Naive B cell (primary cell): ENCODE measurements around the gene ARSK. TPM values are rescaled to one million over a fixed set of nuclear protein-coding genes. Genes with fewer than 3 reads are reported as not detected.
"Not testable (repeated sequence)": the region's sequence is repeated elsewhere in the genome, so short reads cannot be mapped to it uniquely, and the experiment has no call there.

ENCODE experiments used
- ATAC-seq, 2 donors: fragments of 150-1000 bp; cut with Tn5 transposase; 2 replicates each; pipeline ENCODE4 v1.10.0; 2021; ENCODE audit warnings: low read depth in 2 of 2, mild to moderate bottlenecking in 2 of 2, moderate library complexity in 2 of 2
- DNase-seq: peaks from one replicate; pipeline ENCODE4 v3.0.0; 2022
- H3K27ac Mint-ChIP-seq, 6 donors: one replicate each; pipeline ENCODE4 v1.8.0; 2020 to 2022; ENCODE audit warnings: mild to moderate bottlenecking in 6 of 6, mixed read lengths in 6 of 6, moderate library complexity in 5 of 6, inconsistent platforms in 2 of 6
- H3K27me3 Mint-ChIP-seq, 3 donors: one replicate each; pipeline ENCODE4 v1.8.0; 2021 to 2022; ENCODE audit warnings: mixed read lengths in 3 of 3, mild to moderate bottlenecking in 1 of 3
- H3K36me3 Mint-ChIP-seq, 2 donors: one replicate each; pipeline ENCODE4 v1.8.0; 2020 to 2022; ENCODE audit warnings: mixed read lengths in 2 of 2, inconsistent platforms in 1 of 2, mild to moderate bottlenecking in 1 of 2
- H3K4me1 Mint-ChIP-seq, 3 donors: one replicate each; pipeline ENCODE4 v1.8.0; 2020 to 2022; ENCODE audit warnings: mixed read lengths in 3 of 3, inconsistent platforms in 1 of 3, mild to moderate bottlenecking in 1 of 3, moderate library complexity in 1 of 3
- H3K4me3 Mint-ChIP-seq, 8 donors: one replicate each; pipeline ENCODE4 v1.8.0; 2020 to 2022; ENCODE audit warnings: mild to moderate bottlenecking in 8 of 8, mixed read lengths in 8 of 8, moderate library complexity in 8 of 8, inconsistent platforms in 2 of 8
- H3K9me3 Mint-ChIP-seq, 7 donors: one replicate each; pipeline ENCODE4 v1.8.0; 2020 to 2022; ENCODE audit warnings: mixed read lengths in 7 of 7, mild to moderate bottlenecking in 5 of 7, inconsistent platforms in 2 of 7, moderate library complexity in 1 of 7
- polyA plus RNA-seq, 6 donors: library from polyadenylated mRNA; unstranded; fragments of 300-500 nt; fragmentation: Illumina TruSeq; gene quantifications; one replicate each; pipeline ENCODE4 v1.2.3, GENCODE V29; 2021; ENCODE audit warnings: low read depth in 6 of 6

Gene ARSK
- polyA plus RNA-seq, 6 donors from 2014 or later = 4.8 to 8.8 (median 6.1) TPM

- ATAC-seq = no peak
- DNase-seq = no peak
- peaks cover 10 to 15% (median 13%) of the 10 kb centered on the region in 3 donors for H3K4me1 Mint-ChIP-seq
- H3K9me3 Mint-ChIP-seq = peaks cover 0 to 10% (median 9%) of the 10 kb centered on the region in 7 donors
- peaks cover 0 to 5% of the 10 kb centered on the region in 2 donors for H3K36me3 Mint-ChIP-seq
- no peaks in the 10 kb centered on the region for H3K27me3 Mint-ChIP-seq
- no peak overlapping the region for H3K4me3 Mint-ChIP-seq
- H3K27ac Mint-ChIP-seq = peak overlapping the region in 1 of 6 donors; percentile 3
Measured at GRCh38 chr5:95631255-95631958, 76.5 kb downstream of the ARSK start.

- Mint-ChIP-seq H3K27me3 (no peaks in the 10 kb centered on the region), H3K4me3 (peak overlapping the region in 1 of 8 donors; percentile 9), H3K9me3 (peaks cover 0 to 10% (median 9%) of the 10 kb centered on the region in 7 donors), H3K36me3 (peaks cover 0 to 5% of the 10 kb centered on the region in 2 donors), H3K4me1 (peaks cover 10 to 15% (median 13%) of the 10 kb centered on the region in 3 donors), H3K27ac (peak overlapping the region; percentile 3 to 95 (median 87))
- peak; percentile 46 for DNase-seq
- peak; percentile 98 to 99 for ATAC-seq
Measured at GRCh38 chr5:95631991-95632675, 77.2 kb downstream of the ARSK start.

- not testable (repeated sequence) for H3K27me3 Mint-ChIP-seq, ATAC-seq, H3K36me3 Mint-ChIP-seq, H3K4me3 Mint-ChIP-seq, H3K27ac Mint-ChIP-seq, DNase-seq
- Mint-ChIP-seq H3K9me3 (peaks cover 0 to 10% (median 9%) of the 10 kb centered on the region in 7 donors), H3K4me1 (peaks cover 10 to 15% (median 13%) of the 10 kb centered on the region in 3 donors)
Measured at GRCh38 chr5:95632942-95633341, 78.0 kb downstream of the ARSK start.

- Mint-ChIP-seq H3K36me3 (peaks cover 0 to 5% of the 10 kb centered on the region in 2 donors), H3K9me3 (peaks cover 0 to 10% (median 9%) of the 10 kb centered on the region in 7 donors), H3K4me3 (no peak overlapping the region), H3K4me1 (peaks cover 10 to 15% (median 13%) of the 10 kb centered on the region in 3 donors), H3K27ac (peak overlapping the region in 1 of 6 donors; percentile 74), H3K27me3 (peaks cover 3 to 6% (median 4%) of the 10 kb centered on the region in 3 donors)
- ATAC-seq = no peak
- DNase-seq = no peak
Measured at GRCh38 chr5:95633671-95634070, 78.8 kb downstream of the ARSK start.

- Mint-ChIP-seq H3K27ac (peak overlapping the region in 1 of 6 donors; percentile 74), H3K36me3 (peaks cover 0 to 5% of the 10 kb centered on the region in 2 donors), H3K27me3 (peaks cover 4 to 10% (median 5%) of the 10 kb centered on the region in 3 donors), H3K4me1 (peaks cover 10 to 15% (median 13%) of the 10 kb centered on the region in 3 donors), H3K4me3 (no peak overlapping the region), H3K9me3 (peaks cover 0 to 10% (median 9%) of the 10 kb centered on the region in 7 donors)
- ATAC-seq (no peak), DNase-seq (no peak)
Measured at GRCh38 chr5:95634081-95634480, 79.2 kb downstream of the ARSK start.

- ATAC-seq = no peak
- no peak overlapping the region for H3K4me3 Mint-ChIP-seq
Measured at GRCh38 chr5:95638632-95639031, 83.7 kb downstream of the ARSK start.

GRCh38 chr5:95641741-95642220 lies 86.9 kb downstream of the ARSK start:
- Mint-ChIP-seq H3K4me3 (no peak overlapping the region), H3K27ac (no peak overlapping the region), H3K27me3 (peaks cover 4 to 11% (median 10%) of the 10 kb centered on the region in 3 donors), H3K36me3 (no peaks in the 10 kb centered on the region), H3K9me3 (no peaks in the 10 kb centered on the region), H3K4me1 (peaks cover 6 to 15% (median 8%) of the 10 kb centered on the region in 3 donors)
- ATAC-seq = no peak
- no peak for DNase-seq

More at GRCh38 chr5:95638632-95639031, 83.7 kb downstream of the ARSK start:
- no peak for DNase-seq
- peaks cover 4 to 11% (median 10%) of the 10 kb centered on the region in 3 donors for H3K27me3 Mint-ChIP-seq
- no peak overlapping the region for H3K27ac Mint-ChIP-seq
- H3K4me1 Mint-ChIP-seq = no peaks in the 10 kb centered on the region
- H3K9me3 Mint-ChIP-seq = peaks cover 0 to 1% (median 0%) of the 10 kb centered on the region in 7 donors
- no peaks in the 10 kb centered on the region for H3K36me3 Mint-ChIP-seq

- Mint-ChIP-seq H3K9me3 (no peaks in the 10 kb centered on the region), H3K27ac (no peak overlapping the region), H3K36me3 (no peaks in the 10 kb centered on the region), H3K27me3 (peaks cover 4 to 10% (median 10%) of the 10 kb centered on the region in 3 donors), H3K4me3 (peak overlapping the region in 1 of 8 donors; percentile 42), H3K4me1 (peaks cover 6 to 18% (median 8%) of the 10 kb centered on the region in 3 donors)
- DNase-seq (no peak), ATAC-seq (no peak)
Measured at GRCh38 chr5:95643152-95643551, 88.3 kb downstream of the ARSK start.

GRCh38 chr5:95644351-95645042 lies 89.6 kb downstream of the ARSK start:
- Mint-ChIP-seq H3K36me3 (no peaks in the 10 kb centered on the region), H3K4me3 (peak overlapping the region in 2 of 8 donors; percentile 0 to 73), H3K27ac (peak overlapping the region in 5 of 6 donors; percentile 9 to 84 (median 80)), H3K4me1 (peaks cover 6 to 18% (median 8%) of the 10 kb centered on the region in 3 donors), H3K27me3 (peaks cover 0 to 2% (median 0%) of the 10 kb centered on the region in 3 donors), H3K9me3 (no peaks in the 10 kb centered on the region)
- ATAC-seq (peak; percentile 29 to 31), DNase-seq (peak; percentile 46)

- not testable (repeated sequence) for DNase-seq, ATAC-seq, H3K9me3 Mint-ChIP-seq, H3K27me3 Mint-ChIP-seq, H3K36me3 Mint-ChIP-seq
- H3K4me1 Mint-ChIP-seq = peaks cover 6 to 18% (median 8%) of the 10 kb centered on the region in 3 donors
- H3K27ac Mint-ChIP-seq = peak overlapping the region in 4 of 6 donors; percentile 83 to 97 (median 96)
- peak overlapping the region; percentile 80 to 94 (median 92) for H3K4me3 Mint-ChIP-seq
Measured at GRCh38 chr5:95646226-95646568, 91.3 kb downstream of the ARSK start.

GRCh38 chr5:95646569-95647431 lies 91.9 kb downstream of the ARSK start, which contains the start of gene RFESD:
Gene RFESD (plus strand): TSS chr5:95646777. CDS start chr5:95652272, 5,495 bp downstream.
- ATAC-seq = peak; percentile 92
- DNase-seq = peak; percentile 95
- Mint-ChIP-seq H3K9me3 (no peaks in the 10 kb centered on the region), H3K4me1 (peaks cover 6 to 18% (median 8%) of the 10 kb centered on the region in 3 donors), H3K36me3 (no peaks in the 10 kb centered on the region), H3K4me3 (peak within 1 kb of the TSS; percentile 80 to 94 (median 92)), H3K27me3 (no peaks in the 10 kb centered on the region), H3K27ac (peak within 1 kb of the TSS; percentile 83 to 97 (median 94))
